IPS-15b (cell line): Measurements from ENCODE around the gene HMCN2.

Source experiments
- H3K27me3 ChIP-seq: one replicate; pipeline ENCODE4 v1.6.1; 2013; ENCODE audit warnings: low read length; ENCODE audit not compliant: control insufficient read depth, insufficient read depth
- H3K36me3 ChIP-seq: one replicate; pipeline ENCODE4 v1.6.1; 2013; ENCODE audit warnings: low read length; ENCODE audit not compliant: control insufficient read depth, insufficient read depth
- H3K4me1 ChIP-seq: one replicate; pipeline ENCODE4 v1.6.1; 2013; ENCODE audit warnings: mild to moderate bottlenecking, low read length; ENCODE audit not compliant: control insufficient read depth, insufficient read depth
- H3K4me3 ChIP-seq: one replicate; pipeline ENCODE4 v1.5.1; 2013; ENCODE audit warnings: low read depth, low read length
- H3K9ac ChIP-seq: one replicate; pipeline ENCODE4 v1.6.1; 2013; ENCODE audit warnings: low read depth, mild to moderate bottlenecking, low read length
- H3K9me3 ChIP-seq: one replicate; pipeline ENCODE4 v1.6.1; 2013; ENCODE audit warnings: mild to moderate bottlenecking, low read length; ENCODE audit not compliant: control insufficient read depth, insufficient read depth

HMCN2 gene

DNA sequence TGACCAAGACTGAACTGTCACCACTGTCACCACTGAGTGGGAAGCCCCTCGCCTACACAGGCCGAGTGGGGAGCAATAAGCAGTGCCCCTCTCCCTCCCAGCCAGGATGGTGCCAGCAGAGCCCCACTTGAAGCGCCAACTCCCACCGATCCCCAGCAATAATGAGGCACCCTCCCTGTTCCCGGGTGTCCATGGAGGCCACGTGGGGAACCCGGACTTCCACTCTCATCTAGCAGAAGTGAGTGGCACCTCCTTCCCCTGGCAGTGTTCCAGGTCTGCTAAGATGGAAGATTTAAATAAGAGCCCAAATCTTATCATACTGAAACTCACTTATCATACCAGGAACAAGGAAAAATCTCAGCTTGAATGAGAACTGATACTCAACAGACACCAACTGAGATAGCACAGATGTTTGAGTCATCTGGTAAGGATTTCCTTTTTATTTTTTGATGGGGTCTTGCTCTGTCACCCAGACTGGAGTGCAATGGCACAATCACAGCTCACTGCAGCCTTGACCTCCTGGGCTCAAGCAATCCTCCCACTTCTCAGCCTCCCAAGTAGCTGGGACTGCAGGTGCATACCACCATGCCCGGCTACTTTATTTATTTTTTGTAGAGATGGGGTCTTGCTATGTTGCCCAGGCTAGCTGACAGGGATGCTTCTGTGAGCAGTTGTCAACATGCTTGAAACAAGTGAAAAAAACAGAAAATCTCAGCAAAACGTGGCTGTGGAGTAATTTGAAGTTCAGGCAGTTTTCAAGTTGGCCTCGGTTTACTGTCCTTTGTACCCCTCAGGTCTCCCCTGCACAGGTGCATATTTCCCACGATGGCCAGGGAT, 149.6 kb downstream of the HMCN2 start:
- Histone ChIP-seq H3K9ac (no peak overlapping the region), H3K36me3 (no peaks in the 10 kb centered on the region), H3K27me3 (no peaks in the 10 kb centered on the region), H3K4me3 (no peak overlapping the region), H3K9me3 (no peaks in the 10 kb centered on the region), H3K4me1 (no peaks in the 10 kb centered on the region)

DNA sequence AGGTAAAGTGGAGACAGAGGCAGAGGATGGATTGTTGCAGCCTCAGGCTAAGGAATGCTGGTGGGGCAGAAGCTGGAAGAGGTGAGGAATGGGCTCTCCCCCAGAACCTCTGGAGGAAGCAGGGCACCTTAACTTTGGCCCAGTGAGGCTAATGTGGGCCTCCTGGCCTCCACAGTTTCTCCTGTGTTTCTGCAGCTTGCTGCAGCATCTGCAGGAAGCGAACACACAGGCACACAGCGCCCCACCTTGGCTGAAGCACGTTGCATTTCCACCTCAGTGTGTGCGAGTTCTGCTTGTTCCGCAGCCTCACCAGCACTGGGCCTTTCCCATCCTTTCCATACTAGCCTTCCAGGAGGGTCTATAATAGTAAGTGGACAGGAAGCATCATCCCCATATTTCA, 152.0 kb downstream of the HMCN2 start:
- Histone ChIP-seq H3K36me3 (no peaks in the 10 kb centered on the region), H3K27me3 (no peaks in the 10 kb centered on the region), H3K4me3 (no peak overlapping the region), H3K4me1 (no peaks in the 10 kb centered on the region), H3K9ac (no peak overlapping the region), H3K9me3 (no peaks in the 10 kb centered on the region)

DNA sequence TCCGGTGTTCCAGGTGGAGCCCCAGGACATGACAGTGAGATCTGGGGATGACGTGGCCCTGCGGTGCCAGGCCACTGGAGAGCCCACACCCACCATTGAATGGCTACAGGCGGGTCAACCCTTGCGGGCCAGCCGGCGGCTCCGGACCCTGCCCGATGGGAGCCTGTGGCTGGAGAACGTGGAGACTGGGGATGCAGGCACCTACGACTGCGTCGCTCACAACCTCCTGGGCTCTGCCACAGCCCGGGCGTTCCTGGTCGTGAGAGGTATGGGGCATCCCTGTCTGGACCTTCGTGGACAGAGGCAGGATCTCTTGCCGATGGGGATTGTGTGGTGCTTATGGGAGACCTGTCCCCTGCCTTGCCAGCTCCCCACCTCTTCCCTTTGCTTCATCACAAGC, 153.2 kb downstream of the HMCN2 start:
- no peaks in the 10 kb centered on the region for H3K9me3 ChIP-seq
- H3K36me3 ChIP-seq = no peaks in the 10 kb centered on the region
- no peaks in the 10 kb centered on the region for H3K4me1 ChIP-seq
- no peak overlapping the region for H3K9ac ChIP-seq
- no peak overlapping the region for H3K4me3 ChIP-seq
- H3K27me3 ChIP-seq = no peaks in the 10 kb centered on the region

- H3K9me3 ChIP-seq = no peaks in the 10 kb centered on the region
- H3K36me3 ChIP-seq = no peaks in the 10 kb centered on the region
- no peak overlapping the region for H3K9ac ChIP-seq
- H3K27me3 ChIP-seq = no peaks in the 10 kb centered on the region
- H3K4me1 ChIP-seq = no peaks in the 10 kb centered on the region
- H3K4me3 ChIP-seq = no peak overlapping the region
These were observed 154.0 kb downstream of the HMCN2 start for GRCh38 chr9:130419521-130420035.

GRCh38 chr9:130421154-130421801, 155.7 kb downstream of the HMCN2 start:
- H3K4me1 ChIP-seq = no peaks in the 10 kb centered on the region

GRCh38 chr9:130421802-130422276, 156.3 kb downstream of the HMCN2 start:
- Histone ChIP-seq H3K9me3 (no peaks in the 10 kb centered on the region), H3K36me3 (no peaks in the 10 kb centered on the region), H3K4me3 (no peak overlapping the region), H3K9ac (no peak overlapping the region), H3K4me1 (no peaks in the 10 kb centered on the region), H3K27me3 (no peaks in the 10 kb centered on the region)

More at GRCh38 chr9:130421154-130421801, 155.7 kb downstream of the HMCN2 start:
- H3K9me3 ChIP-seq = no peaks in the 10 kb centered on the region
- no peaks in the 10 kb centered on the region for H3K36me3 ChIP-seq
- no peak overlapping the region for H3K9ac ChIP-seq
- H3K27me3 ChIP-seq = no peaks in the 10 kb centered on the region
- no peak overlapping the region for H3K4me3 ChIP-seq

DNA sequence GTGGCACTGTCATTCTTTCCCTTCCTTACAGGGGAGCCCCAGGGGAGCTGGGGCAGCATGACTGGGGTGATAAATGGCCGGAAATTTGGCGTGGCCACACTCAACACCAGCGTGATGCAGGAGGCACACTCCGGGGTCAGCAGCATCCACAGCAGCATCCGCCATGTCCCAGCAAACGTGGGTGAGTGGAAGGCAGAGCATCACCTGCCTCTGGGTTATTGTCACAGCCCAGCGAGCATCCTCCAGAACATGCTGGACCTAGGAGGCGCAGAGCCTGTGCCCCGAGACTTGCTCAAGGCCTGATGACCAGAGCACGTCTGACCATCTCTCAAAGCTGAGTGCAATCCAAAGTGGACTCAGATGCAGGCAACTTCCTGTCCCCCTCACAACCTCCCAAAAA, 157.0 kb downstream of the HMCN2 start:
- Histone ChIP-seq H3K9me3 (no peaks in the 10 kb centered on the region), H3K4me1 (no peaks in the 10 kb centered on the region), H3K4me3 (no peak overlapping the region), H3K36me3 (no peaks in the 10 kb centered on the region), H3K27me3 (no peaks in the 10 kb centered on the region), H3K9ac (no peak overlapping the region)

GRCh38 chr9:130423272-130423671, 157.7 kb downstream of the HMCN2 start:
- Histone ChIP-seq H3K9ac (no peak overlapping the region), H3K4me1 (no peaks in the 10 kb centered on the region), H3K4me3 (no peak overlapping the region)

GRCh38 chr9:130424595-130425454, 159.3 kb downstream of the HMCN2 start:
- Histone ChIP-seq H3K9me3 (no peaks in the 10 kb centered on the region), H3K4me1 (no peaks in the 10 kb centered on the region), H3K27me3 (no peaks in the 10 kb centered on the region), H3K36me3 (no peaks in the 10 kb centered on the region), H3K9ac (no peak overlapping the region), H3K4me3 (no peak overlapping the region)

More at GRCh38 chr9:130423272-130423671, 157.7 kb downstream of the HMCN2 start:
- H3K27me3 ChIP-seq = no peaks in the 10 kb centered on the region
- H3K36me3 ChIP-seq = no peaks in the 10 kb centered on the region
- no peaks in the 10 kb centered on the region for H3K9me3 ChIP-seq

DNA sequence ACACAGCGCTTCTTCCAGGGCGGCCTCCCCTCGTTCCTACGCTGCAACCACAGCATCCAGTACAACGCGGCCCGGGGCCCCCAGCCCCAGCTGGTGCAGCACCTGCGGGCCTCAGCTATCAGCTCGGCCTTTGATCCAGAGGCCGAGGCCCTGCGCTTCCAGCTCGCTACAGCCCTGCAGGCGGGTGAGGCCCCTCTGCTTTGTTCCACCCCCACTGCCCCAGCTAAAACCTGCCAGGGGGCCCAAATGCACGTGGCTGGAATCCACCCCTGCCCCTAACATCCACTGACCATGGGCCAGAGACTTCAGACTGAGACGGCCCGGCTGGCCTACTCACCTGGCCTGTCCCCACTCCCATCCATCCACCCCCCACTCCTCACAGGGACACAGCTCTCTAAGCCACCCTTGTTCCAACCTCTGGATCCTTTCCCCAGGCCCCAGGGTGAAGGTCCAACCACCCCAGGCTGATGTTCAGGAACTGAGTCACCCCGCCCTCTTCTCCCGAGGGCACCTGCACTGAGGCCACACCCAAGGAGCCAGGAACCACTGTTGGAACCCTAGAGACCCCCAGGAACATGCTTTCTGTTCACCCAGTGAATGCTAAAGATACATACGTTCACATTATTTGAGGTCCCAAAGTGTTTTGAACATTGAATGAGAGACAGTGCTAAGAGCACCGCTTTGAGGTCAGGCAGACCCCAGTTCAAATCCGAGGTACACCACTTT, 160.3 kb downstream of the HMCN2 start:
- H3K27me3 ChIP-seq = no peaks in the 10 kb centered on the region
- no peaks in the 10 kb centered on the region for H3K9me3 ChIP-seq
- peaks cover 4% of the 10 kb centered on the region for H3K36me3 ChIP-seq
- no peaks in the 10 kb centered on the region for H3K4me1 ChIP-seq
- H3K9ac ChIP-seq = no peak overlapping the region
- no peak overlapping the region for H3K4me3 ChIP-seq

DNA sequence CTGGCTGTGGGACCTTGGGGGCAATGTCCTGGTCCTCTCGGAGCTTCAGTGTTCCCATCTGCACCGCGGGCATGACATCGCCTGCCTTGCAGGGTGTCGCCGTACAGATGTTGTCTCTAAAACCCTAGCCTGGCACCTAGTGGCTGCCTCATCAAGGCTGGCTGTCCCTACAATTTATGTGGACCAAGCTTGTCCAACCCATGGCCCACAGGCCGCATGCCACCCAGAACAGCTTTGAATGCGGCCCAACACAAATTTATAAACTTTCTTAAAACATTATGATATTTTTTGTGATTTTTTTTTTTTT, 160.9 kb downstream of the HMCN2 start:
- Histone ChIP-seq H3K36me3 (peaks cover 4% of the 10 kb centered on the region), H3K9ac (no peak overlapping the region), H3K4me1 (no peaks in the 10 kb centered on the region), H3K27me3 (no peaks in the 10 kb centered on the region), H3K9me3 (no peaks in the 10 kb centered on the region), H3K4me3 (no peak overlapping the region)
